ENCODE results near the gene GSDME. TPM values are rescaled to one million over a fixed set of nuclear protein-coding genes. Genes with fewer than 3 reads are reported as not detected.

The GSDME gene
- polyA plus RNA-seq, 1 donor (not counting 4 experiments of a cell fraction or from before 2014, with no cell fraction given): 105 TPM

DNA sequence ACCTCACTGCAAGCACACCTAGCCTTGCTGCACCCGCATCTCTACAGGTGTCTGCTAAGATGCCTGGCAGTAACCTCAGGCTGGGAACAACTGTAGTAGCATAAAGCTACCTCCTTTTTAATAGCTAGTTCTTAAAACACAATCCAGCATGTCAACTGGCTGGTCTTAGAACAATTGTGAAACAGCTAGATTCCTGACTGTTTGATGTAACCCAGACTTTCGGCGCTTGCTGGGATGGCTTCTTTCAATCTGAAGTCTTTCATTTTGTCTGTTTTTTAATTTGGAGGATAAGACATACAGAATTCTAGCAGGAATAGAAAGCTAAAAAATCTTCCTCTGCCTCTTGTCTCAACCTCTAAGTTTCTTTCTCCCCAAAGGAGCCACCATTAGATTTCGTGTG lies 59.8 kb downstream of the GSDME start:
- DNase-seq (ENCODE audit: low read depth, low spot score): no peak

GRCh38 chr7:24692592-24692991 lies 64.7 kb downstream of the GSDME start:
- Histone ChIP-seq H2AFZ (ENCODE audit: control insufficient read depth, low read length) (no peak overlapping the region), H3K4me1 (ENCODE audit: control insufficient read depth, extremely low read depth, insufficient read depth, low read length) (no peaks in the 10 kb centered on the region), H3K9ac (ENCODE audit: control insufficient read depth, extremely low read depth, insufficient read depth, low read length) (no peak overlapping the region), H3K27me3 (ENCODE audit: control insufficient read depth, extremely low read depth, insufficient read depth, low read length) (no peaks in the 10 kb centered on the region), H3K36me3 (ENCODE audit: control insufficient read depth in 2 of 2, extremely low read depth in 1 of 2, insufficient read depth in 2 of 2, low read length in 2 of 2) (peaks cover 0 to under 1% of the 10 kb centered on the region in 2 experiments), H3K79me2 (ENCODE audit: control insufficient read depth, insufficient read depth, low read length) (no peaks in the 10 kb centered on the region), H3K4me3 (ENCODE audit: control insufficient read depth in 2 of 3, extremely low read depth in 1 of 3, insufficient read depth in 2 of 3, low read depth in 1 of 3, low read length in 3 of 3) (no peak overlapping the region), H3K9me1 (ENCODE audit: control insufficient read depth, extremely low read depth, insufficient read depth, low read length) (no peaks in the 10 kb centered on the region), H3K4me2 (ENCODE audit: control insufficient read depth, extremely low read depth, insufficient read depth, low read depth, low read length) (no peak overlapping the region), H4K20me1 (ENCODE audit: control insufficient read depth, extremely low read depth, insufficient read depth, low read length) (no peaks in the 10 kb centered on the region), H3K9me3 (ENCODE audit: control insufficient read depth, low read depth, low read length) (no peaks in the 10 kb centered on the region), H3K27ac (ENCODE audit: control insufficient read depth, insufficient read depth, low read length) (no peak overlapping the region)
- dilution Hi-C loops (cut with MboI; ENCODE audit: extremely low pct_ligation_motif_present, low sequenced_read_pairs): no loop called here
- TF ChIP-seq EZH2 (IDR thresholded peaks at IDR 0.05; ENCODE audit: low read length) (no peak), CTCF (optimal IDR thresholded peaks at IDR 0.05 in 1 of 3, IDR thresholded peaks at IDR 0.05 in 1 of 3, conservative IDR thresholded peaks at IDR 0.05 in 1 of 3; ENCODE audit: extremely low read depth in 1 of 3, insufficient read depth in 2 of 3, low read length in 3 of 3) (no peak)
- no peak for DNase-seq (ENCODE audit: low read depth, low spot score)
- FAIRE-seq: no peak

More for the DNA sequence above, 59.8 kb downstream of the GSDME start:
- dilution Hi-C loops (cut with MboI; ENCODE audit: extremely low pct_ligation_motif_present, low sequenced_read_pairs): no loop called here
- no peak overlapping the region for H3K27ac ChIP-seq (ENCODE audit: control insufficient read depth, insufficient read depth, low read length)
- H3K36me3 ChIP-seq (ENCODE audit: control insufficient read depth in 2 of 2, extremely low read depth in 1 of 2, insufficient read depth in 2 of 2, low read length in 2 of 2): peaks cover 4% of the 10 kb centered on the region in 2 experiments
- no peak for FAIRE-seq
- no peak overlapping the region for H3K4me2 ChIP-seq (ENCODE audit: control insufficient read depth, extremely low read depth, insufficient read depth, low read depth, low read length)
- peaks cover 17% of the 10 kb centered on the region for H3K4me1 ChIP-seq (ENCODE audit: control insufficient read depth, extremely low read depth, insufficient read depth, low read length)
- no peaks in the 10 kb centered on the region for H3K9me3 ChIP-seq (ENCODE audit: control insufficient read depth, low read depth, low read length)
- TF ChIP-seq EZH2 (IDR thresholded peaks at IDR 0.05; ENCODE audit: low read length) (no peak), CTCF (optimal IDR thresholded peaks at IDR 0.05 in 1 of 3, IDR thresholded peaks at IDR 0.05 in 1 of 3, conservative IDR thresholded peaks at IDR 0.05 in 1 of 3; ENCODE audit: extremely low read depth in 1 of 3, insufficient read depth in 2 of 3, low read length in 3 of 3) (no peak)
- no peak overlapping the region for H3K4me3 ChIP-seq (ENCODE audit: control insufficient read depth in 2 of 3, extremely low read depth in 1 of 3, insufficient read depth in 2 of 3, low read depth in 1 of 3, low read length in 3 of 3)
- H2AFZ ChIP-seq (ENCODE audit: control insufficient read depth, low read length): no peak overlapping the region
- H3K9ac ChIP-seq (ENCODE audit: control insufficient read depth, extremely low read depth, insufficient read depth, low read length): no peak overlapping the region
- no peaks in the 10 kb centered on the region for H4K20me1 ChIP-seq (ENCODE audit: control insufficient read depth, extremely low read depth, insufficient read depth, low read length)
- no peaks in the 10 kb centered on the region for H3K79me2 ChIP-seq (ENCODE audit: control insufficient read depth, insufficient read depth, low read length)
- H3K9me1 ChIP-seq (ENCODE audit: control insufficient read depth, extremely low read depth, insufficient read depth, low read length): no peaks in the 10 kb centered on the region
- no peaks in the 10 kb centered on the region for H3K27me3 ChIP-seq (ENCODE audit: control insufficient read depth, extremely low read depth, insufficient read depth, low read length)

All from keratinocyte (primary cell).